ENCODE results near the gene SLC26A1. TPM values are rescaled to one million over a fixed set of nuclear protein-coding genes. Genes with fewer than 3 reads are reported as not detected.
"Not testable (repeated sequence)": the region's sequence is repeated elsewhere in the genome, so short reads cannot be mapped to it uniquely, and the experiment has no call there.

The SLC26A1 gene
- polyA plus RNA-seq, 1 donor (not counting 4 experiments of a cell fraction or from before 2014, with no cell fraction given): not detected

GRCh38 chr4:982291-982690 lies 10.9 kb downstream of the SLC26A1 start:
- Histone ChIP-seq H3K9me3 (ENCODE audit: control insufficient read depth, low read depth, low read length) (no peaks in the 10 kb centered on the region), H3K4me3 (ENCODE audit: control insufficient read depth in 2 of 3, extremely low read depth in 1 of 3, insufficient read depth in 2 of 3, low read depth in 1 of 3, low read length in 3 of 3) (no peak overlapping the region), H3K36me3 (ENCODE audit: control insufficient read depth in 2 of 2, extremely low read depth in 1 of 2, insufficient read depth in 2 of 2, low read length in 2 of 2) (no peaks in the 10 kb centered on the region), H3K4me1 (ENCODE audit: control insufficient read depth, extremely low read depth, insufficient read depth, low read length) (peaks cover 7% of the 10 kb centered on the region), H4K20me1 (ENCODE audit: control insufficient read depth, extremely low read depth, insufficient read depth, low read length) (no peaks in the 10 kb centered on the region), H3K9me1 (ENCODE audit: control insufficient read depth, extremely low read depth, insufficient read depth, low read length) (no peaks in the 10 kb centered on the region), H3K27ac (ENCODE audit: control insufficient read depth, insufficient read depth, low read length) (no peak overlapping the region), H3K9ac (ENCODE audit: control insufficient read depth, extremely low read depth, insufficient read depth, low read length) (no peak overlapping the region), H3K4me2 (ENCODE audit: control insufficient read depth, extremely low read depth, insufficient read depth, low read depth, low read length) (no peak overlapping the region), H3K27me3 (ENCODE audit: control insufficient read depth, extremely low read depth, insufficient read depth, low read length) (no peaks in the 10 kb centered on the region), H3K79me2 (ENCODE audit: control insufficient read depth, insufficient read depth, low read length) (no peaks in the 10 kb centered on the region), H2AFZ (ENCODE audit: control insufficient read depth, low read length) (no peak overlapping the region)
- no peak for DNase-seq (ENCODE audit: low read depth, low spot score)
- no peak for FAIRE-seq
- dilution Hi-C loops (cut with MboI; ENCODE audit: extremely low pct_ligation_motif_present, low sequenced_read_pairs): no loop called here
- TF ChIP-seq CTCF (optimal IDR thresholded peaks at IDR 0.05 in 1 of 3, IDR thresholded peaks at IDR 0.05 in 1 of 3, conservative IDR thresholded peaks at IDR 0.05 in 1 of 3; ENCODE audit: extremely low read depth in 1 of 3, insufficient read depth in 2 of 3, low read length in 3 of 3) (no peak), EZH2 (IDR thresholded peaks at IDR 0.05; ENCODE audit: low read length) (no peak)

DNA sequence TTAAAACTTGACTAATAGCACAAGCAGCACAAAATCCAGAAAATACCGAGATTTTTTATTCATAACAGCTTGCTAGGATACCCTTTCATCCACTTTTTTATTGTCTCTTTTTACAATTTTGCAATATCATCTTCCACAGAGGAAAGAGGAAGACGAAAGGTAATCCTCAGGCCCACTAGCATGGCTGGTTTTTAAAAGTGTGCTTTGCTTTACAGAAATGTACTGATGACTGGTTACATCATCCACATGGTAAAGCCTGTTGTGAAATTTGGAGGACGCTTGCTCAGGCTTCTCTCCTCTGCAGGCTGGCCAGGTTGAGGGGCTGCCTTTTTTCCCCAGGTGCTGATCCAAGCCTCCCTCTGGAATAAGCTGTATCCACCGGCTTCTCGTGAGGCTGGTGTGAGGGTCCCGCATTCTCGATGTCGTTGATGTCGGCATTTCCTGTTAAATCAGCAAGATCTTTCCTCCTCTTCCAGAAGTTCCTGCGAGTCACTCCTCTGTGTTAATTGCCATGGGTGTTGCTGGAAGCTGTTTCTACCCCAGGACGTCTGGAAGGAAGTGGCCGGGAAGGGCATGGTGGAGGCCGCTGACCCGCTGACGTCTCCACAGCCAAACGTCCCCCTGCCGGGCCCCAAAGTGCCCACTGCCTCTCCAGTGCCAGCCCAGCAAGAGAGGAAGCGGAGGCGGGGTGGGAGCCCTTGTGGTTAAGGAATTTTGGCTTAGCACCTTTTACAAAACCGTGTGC lies 14.1 kb downstream of the SLC26A1 start:
- H3K79me2 ChIP-seq (ENCODE audit: control insufficient read depth, insufficient read depth, low read length): no peaks in the 10 kb centered on the region
- FAIRE-seq (no peak), DNase-seq (ENCODE audit: low read depth, low spot score) (no peak)
- peaks cover 4% of the 10 kb centered on the region for H3K27me3 ChIP-seq (ENCODE audit: control insufficient read depth, extremely low read depth, insufficient read depth, low read length)
- H3K9me3 ChIP-seq (ENCODE audit: control insufficient read depth, low read depth, low read length): no peaks in the 10 kb centered on the region
- H3K4me1 ChIP-seq (ENCODE audit: control insufficient read depth, extremely low read depth, insufficient read depth, low read length): no peaks in the 10 kb centered on the region
- no peak overlapping the region for H3K9ac ChIP-seq (ENCODE audit: control insufficient read depth, extremely low read depth, insufficient read depth, low read length)
- dilution Hi-C loops (cut with MboI; ENCODE audit: extremely low pct_ligation_motif_present, low sequenced_read_pairs): no loop called here
- no peaks in the 10 kb centered on the region for H4K20me1 ChIP-seq (ENCODE audit: control insufficient read depth, extremely low read depth, insufficient read depth, low read length)
- H3K4me2 ChIP-seq (ENCODE audit: control insufficient read depth, extremely low read depth, insufficient read depth, low read depth, low read length): no peak overlapping the region
- no peaks in the 10 kb centered on the region for H3K36me3 ChIP-seq (ENCODE audit: control insufficient read depth in 2 of 2, extremely low read depth in 1 of 2, insufficient read depth in 2 of 2, low read length in 2 of 2)
- no peaks in the 10 kb centered on the region for H3K9me1 ChIP-seq (ENCODE audit: control insufficient read depth, extremely low read depth, insufficient read depth, low read length)
- H3K27ac ChIP-seq (ENCODE audit: control insufficient read depth, insufficient read depth, low read length): no peak overlapping the region
- no peak overlapping the region for H2AFZ ChIP-seq (ENCODE audit: control insufficient read depth, low read length)
- no peak overlapping the region for H3K4me3 ChIP-seq (ENCODE audit: control insufficient read depth in 2 of 3, extremely low read depth in 1 of 3, insufficient read depth in 2 of 3, low read depth in 1 of 3, low read length in 3 of 3)
- TF ChIP-seq CTCF (optimal IDR thresholded peaks at IDR 0.05 in 1 of 3, IDR thresholded peaks at IDR 0.05 in 1 of 3, conservative IDR thresholded peaks at IDR 0.05 in 1 of 3; ENCODE audit: extremely low read depth in 1 of 3, insufficient read depth in 2 of 3, low read length in 3 of 3): no peak
- no peak for TF ChIP-seq EZH2 (IDR thresholded peaks at IDR 0.05; ENCODE audit: low read length)

GRCh38 chr4:976016-976415 lies 17.2 kb downstream of the SLC26A1 start:
- DNase-seq (ENCODE audit: low read depth, low spot score); H3K27me3 ChIP-seq (ENCODE audit: control insufficient read depth, extremely low read depth, insufficient read depth, low read length); dilution Hi-C loops (cut with MboI; ENCODE audit: extremely low pct_ligation_motif_present, low sequenced_read_pairs); H2AFZ ChIP-seq (ENCODE audit: control insufficient read depth, low read length); H3K4me2 ChIP-seq (ENCODE audit: control insufficient read depth, extremely low read depth, insufficient read depth, low read depth, low read length); H3K9ac ChIP-seq (ENCODE audit: control insufficient read depth, extremely low read depth, insufficient read depth, low read length); H3K4me3 ChIP-seq (ENCODE audit: control insufficient read depth in 2 of 3, extremely low read depth in 1 of 3, insufficient read depth in 2 of 3, low read depth in 1 of 3, low read length in 3 of 3); FAIRE-seq; H3K9me1 ChIP-seq (ENCODE audit: control insufficient read depth, extremely low read depth, insufficient read depth, low read length); H3K36me3 ChIP-seq (ENCODE audit: control insufficient read depth in 2 of 2, extremely low read depth in 1 of 2, insufficient read depth in 2 of 2, low read length in 2 of 2); H3K27ac ChIP-seq (ENCODE audit: control insufficient read depth, insufficient read depth, low read length); H3K9me3 ChIP-seq (ENCODE audit: control insufficient read depth, low read depth, low read length); H3K79me2 ChIP-seq (ENCODE audit: control insufficient read depth, insufficient read depth, low read length); H4K20me1 ChIP-seq (ENCODE audit: control insufficient read depth, extremely low read depth, insufficient read depth, low read length): not testable (repeated sequence)
- peaks cover 14% of the 10 kb centered on the region for H3K4me1 ChIP-seq (ENCODE audit: control insufficient read depth, extremely low read depth, insufficient read depth, low read length)
